HEK293 (cell line): Measurements from ENCODE around the gene TMEM135.

Experiments
- CTCF ChIA-PET: fragments of 350-600 bp; formaldehyde crosslinking; extraction: SDS; loops from one replicate; lab custom pipeline; 2021; ENCODE audit warnings: antibody characterized with exemption; lab: Yijun Ruan, JAX
- POLR2A ChIA-PET: fragments of 300-600 bp; formaldehyde crosslinking; extraction: SDS; loops from one replicate; lab custom pipeline; 2020; ENCODE audit warnings: antibody characterized with exemption, inconsistent platforms; lab: Yijun Ruan, JAX
- H3K27ac ChIP-seq: fragments of 200-500 bp; sonication (Bioruptor generic); 2 replicates; pipeline ENCODE4 v1.5.1; 2014; ENCODE audit warnings: low read depth, low read length, control low read depth, inconsistent platforms; ENCODE audit errors: extremely low read depth
- H3K36me3 ChIP-seq, 2 experiments: fragments of 200-500 bp in 1 of 2; sonication (Bioruptor generic) in 1 of 2; 1 replicate in 1 of 2; 2 replicates in 1 of 2; pipeline ENCODE4 v1.5.1; 2014 to 2017; ENCODE audit warnings: inconsistent platforms in 2 of 2, low read length in 2 of 2; ENCODE audit not compliant: control insufficient read depth in 2 of 2, insufficient read depth in 1 of 2
- H3K4me1 ChIP-seq: fragments of 200-500 bp; sonication (Bioruptor generic); 2 replicates; pipeline ENCODE4 v1.5.1; 2014; ENCODE audit warnings: mild to moderate bottlenecking, low read length, inconsistent platforms; ENCODE audit not compliant: control insufficient read depth, insufficient read depth
- H3K4me3 ChIP-seq: 2 replicates; pipeline ENCODE4 v1.5.1; 2011; ENCODE audit warnings: low read depth, mild to moderate bottlenecking, control low read depth, low read length, moderate library complexity
- H3K9me3 ChIP-seq: fragments of 200-500 bp; sonication (Bioruptor generic); 2 replicates; pipeline ENCODE4 v1.5.1; 2014; ENCODE audit warnings: low read depth, low read length, inconsistent platforms; ENCODE audit not compliant: control insufficient read depth, insufficient read depth
- HOXA7 ChIP-seq: sonication (generic); formaldehyde crosslinking; IDR thresholded peaks from 2 replicates; pipeline ENCODE4 v1.8.1; 2022; ENCODE audit warnings: missing genetic modification reagents, borderline replicate concordance
- KLF9 ChIP-seq: fragments of 450-650 bp; formaldehyde crosslinking; IDR thresholded peaks from 2 replicates; pipeline ENCODE4 v1.5.1; 2016; ENCODE audit warnings: missing biosample characterization, missing genetic modification characterization, low read depth
- PRDM1 ChIP-seq: fragments of 450-650 bp; formaldehyde crosslinking; IDR thresholded peaks from 2 replicates; pipeline ENCODE4; 2016; ENCODE audit warnings: missing biosample characterization, missing genetic modification characterization
- ZBTB48 ChIP-seq: fragments of 450-650 bp; formaldehyde crosslinking; IDR thresholded peaks from 2 replicates; pipeline ENCODE4 v1.5.1; 2016; ENCODE audit warnings: missing biosample characterization, missing genetic modification characterization
- ZNF16 ChIP-seq: fragments of 450-650 bp; formaldehyde crosslinking; IDR thresholded peaks from 2 replicates; pipeline ENCODE4 v1.5.1; 2016; ENCODE audit warnings: low read depth, missing biosample characterization, missing genetic modification characterization
- ZNF175 ChIP-seq: fragments of 450-650 bp; formaldehyde crosslinking; IDR thresholded peaks from 2 replicates; pipeline ENCODE4 v1.5.1; 2016; ENCODE audit warnings: missing biosample characterization, missing genetic modification characterization
- ZNF37A ChIP-seq: fragments of 450-650 bp; IDR thresholded peaks from 2 replicates; pipeline ENCODE4 v1.5.1; 2018; ENCODE audit warnings: missing biosample characterization, missing genetic modification characterization
- ZNF600 ChIP-seq: fragments of 450-650 bp; formaldehyde crosslinking; IDR thresholded peaks from 2 replicates; pipeline ENCODE4 v1.5.1; 2016; ENCODE audit warnings: missing biosample characterization, missing genetic modification characterization
- ZNF624 ChIP-seq: fragments of 450-650 bp; formaldehyde crosslinking; IDR thresholded peaks from 2 replicates; pipeline ENCODE4 v1.5.1; 2017; ENCODE audit warnings: missing biosample characterization, missing genetic modification characterization
- ZNF837 ChIP-seq: fragments of 450-650 bp; formaldehyde crosslinking; IDR thresholded peaks from 2 replicates; pipeline ENCODE4 v1.5.1; 2016; ENCODE audit warnings: missing biosample characterization, missing genetic modification characterization
- TF ChIP-seq, protein P1 (sequence below): fragments of 450-650 bp; formaldehyde crosslinking; IDR thresholded peaks from 2 replicates; pipeline ENCODE4 v1.5.1; 2016; ENCODE audit warnings: missing biosample characterization, missing genetic modification characterization, borderline replicate concordance
- TF ChIP-seq, protein P2 (sequence below): fragments of 450-650 bp; formaldehyde crosslinking; IDR thresholded peaks from 2 replicates; pipeline ENCODE4 v1.5.1; 2016; ENCODE audit warnings: missing biosample characterization, missing genetic modification characterization
- TF ChIP-seq, protein P3 (sequence below): fragments of 450-650 bp; IDR thresholded peaks from 2 replicates; pipeline ENCODE4 v1.5.1; 2018; ENCODE audit warnings: missing biosample characterization, mild to moderate bottlenecking, missing genetic modification characterization
- TF ChIP-seq, protein P4 (sequence below): fragments of 450-650 bp; formaldehyde crosslinking; IDR thresholded peaks from 2 replicates; pipeline ENCODE4 v1.5.1; 2017; ENCODE audit warnings: missing biosample characterization, missing genetic modification characterization
- TF ChIP-seq, protein P5 (sequence below): fragments of 450-650 bp; formaldehyde crosslinking; IDR thresholded peaks from 2 replicates; pipeline ENCODE4 v1.5.1; 2016; ENCODE audit warnings: missing biosample characterization, missing genetic modification characterization
- TF ChIP-seq, protein P6 (sequence below): fragments of 450-650 bp; IDR thresholded peaks from 2 replicates; pipeline ENCODE4 v1.5.1; 2018; ENCODE audit warnings: missing biosample characterization, missing genetic modification characterization
- TF ChIP-seq, protein P7 (sequence below): fragments of 450-650 bp; formaldehyde crosslinking; IDR thresholded peaks from 2 replicates; pipeline ENCODE4 v1.5.1; 2017; ENCODE audit warnings: missing biosample characterization, missing genetic modification characterization
- TF ChIP-seq, protein P8 (sequence below): fragments of 450-650 bp; formaldehyde crosslinking; IDR thresholded peaks from 2 replicates; pipeline ENCODE4 v1.5.1; 2017; ENCODE audit warnings: missing biosample characterization, missing genetic modification characterization

The TMEM135 gene

DNA sequence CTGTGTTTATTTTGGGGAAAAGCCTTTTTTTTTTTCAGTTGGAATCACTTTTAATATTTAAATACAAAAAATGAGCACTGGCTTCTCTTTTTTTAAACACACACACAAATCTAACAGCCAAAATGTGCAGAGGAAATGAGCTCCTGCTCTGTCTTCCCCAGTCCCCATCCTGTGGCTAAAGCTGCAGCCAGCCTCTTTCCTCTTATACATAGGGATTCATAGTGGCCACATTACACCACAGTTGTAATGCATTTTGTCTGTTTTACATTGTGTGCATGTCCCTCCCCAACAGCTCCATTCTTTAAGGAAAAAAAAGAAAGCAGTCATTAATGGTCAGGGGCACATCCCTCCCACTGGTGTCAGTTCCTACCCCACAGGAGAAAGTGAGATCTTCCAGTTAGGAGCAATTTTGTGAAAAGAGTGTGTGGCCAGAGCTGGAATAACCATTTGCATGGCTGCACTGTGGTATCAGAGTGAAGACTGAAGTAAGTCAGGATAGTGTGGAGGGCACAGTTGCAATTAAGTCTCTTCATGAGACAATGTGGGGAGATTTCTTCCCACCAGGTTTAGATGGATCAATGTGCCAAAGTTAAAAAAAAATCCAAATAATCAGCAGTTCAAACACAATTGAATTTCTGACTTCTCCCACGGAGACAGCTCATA, 220.6 kb downstream of the TMEM135 start:
- ChIA-PET POLR2A (no interaction called here), CTCF (no interaction called here)
- TF ChIP-seq, protein P1, sequence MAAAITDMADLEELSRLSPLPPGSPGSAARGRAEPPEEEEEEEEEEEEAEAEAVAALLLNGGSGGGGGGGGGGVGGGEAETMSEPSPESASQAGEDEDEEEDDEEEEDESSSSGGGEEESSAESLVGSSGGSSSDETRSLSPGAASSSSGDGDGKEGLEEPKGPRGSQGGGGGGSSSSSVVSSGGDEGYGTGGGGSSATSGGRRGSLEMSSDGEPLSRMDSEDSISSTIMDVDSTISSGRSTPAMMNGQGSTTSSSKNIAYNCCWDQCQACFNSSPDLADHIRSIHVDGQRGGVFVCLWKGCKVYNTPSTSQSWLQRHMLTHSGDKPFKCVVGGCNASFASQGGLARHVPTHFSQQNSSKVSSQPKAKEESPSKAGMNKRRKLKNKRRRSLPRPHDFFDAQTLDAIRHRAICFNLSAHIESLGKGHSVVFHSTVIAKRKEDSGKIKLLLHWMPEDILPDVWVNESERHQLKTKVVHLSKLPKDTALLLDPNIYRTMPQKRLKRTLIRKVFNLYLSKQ, result no peak
- TF ChIP-seq, protein P2, sequence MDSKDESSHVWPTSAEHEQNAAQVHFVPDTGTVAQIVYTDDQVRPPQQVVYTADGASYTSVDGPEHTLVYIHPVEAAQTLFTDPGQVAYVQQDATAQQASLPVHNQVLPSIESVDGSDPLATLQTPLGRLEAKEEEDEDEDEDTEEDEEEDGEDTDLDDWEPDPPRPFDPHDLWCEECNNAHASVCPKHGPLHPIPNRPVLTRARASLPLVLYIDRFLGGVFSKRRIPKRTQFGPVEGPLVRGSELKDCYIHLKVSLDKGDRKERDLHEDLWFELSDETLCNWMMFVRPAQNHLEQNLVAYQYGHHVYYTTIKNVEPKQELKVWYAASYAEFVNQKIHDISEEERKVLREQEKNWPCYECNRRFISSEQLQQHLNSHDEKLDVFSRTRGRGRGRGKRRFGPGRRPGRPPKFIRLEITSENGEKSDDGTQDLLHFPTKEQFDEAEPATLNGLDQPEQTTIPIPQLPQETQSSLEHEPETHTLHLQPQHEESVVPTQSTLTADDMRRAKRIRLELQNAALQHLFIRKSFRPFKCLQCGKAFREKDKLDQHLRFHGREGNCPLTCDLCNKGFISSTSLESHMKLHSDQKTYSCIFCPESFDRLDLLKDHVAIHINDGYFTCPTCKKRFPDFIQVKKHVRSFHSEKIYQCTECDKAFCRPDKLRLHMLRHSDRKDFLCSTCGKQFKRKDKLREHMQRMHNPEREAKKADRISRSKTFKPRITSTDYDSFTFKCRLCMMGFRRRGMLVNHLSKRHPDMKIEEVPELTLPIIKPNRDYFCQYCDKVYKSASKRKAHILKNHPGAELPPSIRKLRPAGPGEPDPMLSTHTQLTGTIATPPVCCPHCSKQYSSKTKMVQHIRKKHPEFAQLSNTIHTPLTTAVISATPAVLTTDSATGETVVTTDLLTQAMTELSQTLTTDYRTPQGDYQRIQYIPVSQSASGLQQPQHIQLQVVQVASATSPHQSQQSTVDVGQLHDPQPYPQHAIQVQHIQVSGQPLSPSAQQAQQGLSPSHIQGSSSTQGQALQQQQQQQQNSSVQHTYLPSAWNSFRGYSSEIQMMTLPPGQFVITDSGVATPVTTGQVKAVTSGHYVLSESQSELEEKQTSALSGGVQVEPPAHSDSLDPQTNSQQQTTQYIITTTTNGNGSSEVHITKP (tag by site-specific recombination), result no peak
- TF ChIP-seq, protein P3, sequence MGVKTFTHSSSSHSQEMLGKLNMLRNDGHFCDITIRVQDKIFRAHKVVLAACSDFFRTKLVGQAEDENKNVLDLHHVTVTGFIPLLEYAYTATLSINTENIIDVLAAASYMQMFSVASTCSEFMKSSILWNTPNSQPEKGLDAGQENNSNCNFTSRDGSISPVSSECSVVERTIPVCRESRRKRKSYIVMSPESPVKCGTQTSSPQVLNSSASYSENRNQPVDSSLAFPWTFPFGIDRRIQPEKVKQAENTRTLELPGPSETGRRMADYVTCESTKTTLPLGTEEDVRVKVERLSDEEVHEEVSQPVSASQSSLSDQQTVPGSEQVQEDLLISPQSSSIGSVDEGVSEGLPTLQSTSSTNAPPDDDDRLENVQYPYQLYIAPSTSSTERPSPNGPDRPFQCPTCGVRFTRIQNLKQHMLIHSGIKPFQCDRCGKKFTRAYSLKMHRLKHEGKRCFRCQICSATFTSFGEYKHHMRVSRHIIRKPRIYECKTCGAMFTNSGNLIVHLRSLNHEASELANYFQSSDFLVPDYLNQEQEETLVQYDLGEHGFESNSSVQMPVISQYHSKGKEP (tag by site-specific recombination), result no peak
- TF ChIP-seq PRDM1, result no peak
- no peak for TF ChIP-seq ZNF16 (tag by site-specific recombination)
- TF ChIP-seq, protein P4, sequence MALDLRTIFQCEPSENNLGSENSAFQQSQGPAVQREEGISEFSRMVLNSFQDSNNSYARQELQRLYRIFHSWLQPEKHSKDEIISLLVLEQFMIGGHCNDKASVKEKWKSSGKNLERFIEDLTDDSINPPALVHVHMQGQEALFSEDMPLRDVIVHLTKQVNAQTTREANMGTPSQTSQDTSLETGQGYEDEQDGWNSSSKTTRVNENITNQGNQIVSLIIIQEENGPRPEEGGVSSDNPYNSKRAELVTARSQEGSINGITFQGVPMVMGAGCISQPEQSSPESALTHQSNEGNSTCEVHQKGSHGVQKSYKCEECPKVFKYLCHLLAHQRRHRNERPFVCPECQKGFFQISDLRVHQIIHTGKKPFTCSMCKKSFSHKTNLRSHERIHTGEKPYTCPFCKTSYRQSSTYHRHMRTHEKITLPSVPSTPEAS (tag by site-specific recombination), result no peak
- TF ChIP-seq HOXA7 (CRISPR knock-in tag), result no peak
- TF ChIP-seq ZNF624, result no peak
- H3K27ac ChIP-seq, result no peak overlapping the region
- no peaks in the 10 kb centered on the region for H3K4me1 ChIP-seq
- H3K4me3 ChIP-seq, result no peak overlapping the region
- H3K9me3 ChIP-seq, result no peaks in the 10 kb centered on the region
- H3K36me3 ChIP-seq, result no peaks in the 10 kb centered on the region

DNA sequence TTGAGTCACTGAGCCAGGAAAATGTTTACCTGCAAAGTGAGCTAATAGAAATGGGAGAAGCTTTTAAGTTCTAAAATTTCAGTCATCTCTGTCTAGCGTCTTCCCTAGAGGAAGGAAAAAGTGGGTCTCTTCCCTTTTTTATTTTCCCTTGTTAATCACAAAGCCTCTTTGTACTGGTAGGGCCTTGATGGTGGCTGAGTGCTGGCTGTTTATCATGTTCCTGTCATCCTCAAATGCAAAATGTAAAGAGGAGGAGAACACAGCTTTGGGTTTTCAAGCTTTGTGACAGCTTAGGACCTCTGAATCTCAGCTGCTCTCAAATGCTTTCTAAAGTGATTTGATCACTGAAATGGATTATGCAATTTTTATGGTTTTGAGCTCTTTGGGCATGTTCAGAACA, 222.0 kb downstream of the TMEM135 start:
- Histone ChIP-seq H3K4me1 (no peaks in the 10 kb centered on the region), H3K9me3 (no peaks in the 10 kb centered on the region), H3K4me3 (no peak overlapping the region), H3K36me3 (no peaks in the 10 kb centered on the region), H3K27ac (no peak overlapping the region)
- ChIA-PET CTCF (interaction anchor here (0.9 kb wide), 1 partner anchor 31 kb away, joined by 3 read pairs; no protein-coding TSS in a partner anchor), POLR2A (no interaction called here)
- TF ChIP-seq ZNF837 (tag by site-specific recombination) (no peak), ZNF175 (no peak), KLF9 (tag by site-specific recombination) (no peak), ZNF37A (tag by site-specific recombination) (no peak), ZNF600 (tag by site-specific recombination) (no peak), ZBTB48 (no peak)
- TF ChIP-seq, protein P5, sequence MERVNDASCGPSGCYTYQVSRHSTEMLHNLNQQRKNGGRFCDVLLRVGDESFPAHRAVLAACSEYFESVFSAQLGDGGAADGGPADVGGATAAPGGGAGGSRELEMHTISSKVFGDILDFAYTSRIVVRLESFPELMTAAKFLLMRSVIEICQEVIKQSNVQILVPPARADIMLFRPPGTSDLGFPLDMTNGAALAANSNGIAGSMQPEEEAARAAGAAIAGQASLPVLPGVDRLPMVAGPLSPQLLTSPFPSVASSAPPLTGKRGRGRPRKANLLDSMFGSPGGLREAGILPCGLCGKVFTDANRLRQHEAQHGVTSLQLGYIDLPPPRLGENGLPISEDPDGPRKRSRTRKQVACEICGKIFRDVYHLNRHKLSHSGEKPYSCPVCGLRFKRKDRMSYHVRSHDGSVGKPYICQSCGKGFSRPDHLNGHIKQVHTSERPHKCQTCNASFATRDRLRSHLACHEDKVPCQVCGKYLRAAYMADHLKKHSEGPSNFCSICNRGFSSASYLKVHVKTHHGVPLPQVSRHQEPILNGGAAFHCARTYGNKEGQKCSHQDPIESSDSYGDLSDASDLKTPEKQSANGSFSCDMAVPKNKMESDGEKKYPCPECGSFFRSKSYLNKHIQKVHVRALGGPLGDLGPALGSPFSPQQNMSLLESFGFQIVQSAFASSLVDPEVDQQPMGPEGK (tag by site-specific recombination), result no peak
- TF ChIP-seq, protein P6, sequence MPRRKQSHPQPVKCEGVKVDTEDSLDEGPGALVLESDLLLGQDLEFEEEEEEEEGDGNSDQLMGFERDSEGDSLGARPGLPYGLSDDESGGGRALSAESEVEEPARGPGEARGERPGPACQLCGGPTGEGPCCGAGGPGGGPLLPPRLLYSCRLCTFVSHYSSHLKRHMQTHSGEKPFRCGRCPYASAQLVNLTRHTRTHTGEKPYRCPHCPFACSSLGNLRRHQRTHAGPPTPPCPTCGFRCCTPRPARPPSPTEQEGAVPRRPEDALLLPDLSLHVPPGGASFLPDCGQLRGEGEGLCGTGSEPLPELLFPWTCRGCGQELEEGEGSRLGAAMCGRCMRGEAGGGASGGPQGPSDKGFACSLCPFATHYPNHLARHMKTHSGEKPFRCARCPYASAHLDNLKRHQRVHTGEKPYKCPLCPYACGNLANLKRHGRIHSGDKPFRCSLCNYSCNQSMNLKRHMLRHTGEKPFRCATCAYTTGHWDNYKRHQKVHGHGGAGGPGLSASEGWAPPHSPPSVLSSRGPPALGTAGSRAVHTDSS (tag by site-specific recombination), result no peak
- TF ChIP-seq, protein P7, sequence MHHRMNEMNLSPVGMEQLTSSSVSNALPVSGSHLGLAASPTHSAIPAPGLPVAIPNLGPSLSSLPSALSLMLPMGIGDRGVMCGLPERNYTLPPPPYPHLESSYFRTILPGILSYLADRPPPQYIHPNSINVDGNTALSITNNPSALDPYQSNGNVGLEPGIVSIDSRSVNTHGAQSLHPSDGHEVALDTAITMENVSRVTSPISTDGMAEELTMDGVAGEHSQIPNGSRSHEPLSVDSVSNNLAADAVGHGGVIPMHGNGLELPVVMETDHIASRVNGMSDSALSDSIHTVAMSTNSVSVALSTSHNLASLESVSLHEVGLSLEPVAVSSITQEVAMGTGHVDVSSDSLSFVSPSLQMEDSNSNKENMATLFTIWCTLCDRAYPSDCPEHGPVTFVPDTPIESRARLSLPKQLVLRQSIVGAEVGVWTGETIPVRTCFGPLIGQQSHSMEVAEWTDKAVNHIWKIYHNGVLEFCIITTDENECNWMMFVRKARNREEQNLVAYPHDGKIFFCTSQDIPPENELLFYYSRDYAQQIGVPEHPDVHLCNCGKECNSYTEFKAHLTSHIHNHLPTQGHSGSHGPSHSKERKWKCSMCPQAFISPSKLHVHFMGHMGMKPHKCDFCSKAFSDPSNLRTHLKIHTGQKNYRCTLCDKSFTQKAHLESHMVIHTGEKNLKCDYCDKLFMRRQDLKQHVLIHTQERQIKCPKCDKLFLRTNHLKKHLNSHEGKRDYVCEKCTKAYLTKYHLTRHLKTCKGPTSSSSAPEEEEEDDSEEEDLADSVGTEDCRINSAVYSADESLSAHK (tag by site-specific recombination), result no peak
- TF ChIP-seq, protein P8, sequence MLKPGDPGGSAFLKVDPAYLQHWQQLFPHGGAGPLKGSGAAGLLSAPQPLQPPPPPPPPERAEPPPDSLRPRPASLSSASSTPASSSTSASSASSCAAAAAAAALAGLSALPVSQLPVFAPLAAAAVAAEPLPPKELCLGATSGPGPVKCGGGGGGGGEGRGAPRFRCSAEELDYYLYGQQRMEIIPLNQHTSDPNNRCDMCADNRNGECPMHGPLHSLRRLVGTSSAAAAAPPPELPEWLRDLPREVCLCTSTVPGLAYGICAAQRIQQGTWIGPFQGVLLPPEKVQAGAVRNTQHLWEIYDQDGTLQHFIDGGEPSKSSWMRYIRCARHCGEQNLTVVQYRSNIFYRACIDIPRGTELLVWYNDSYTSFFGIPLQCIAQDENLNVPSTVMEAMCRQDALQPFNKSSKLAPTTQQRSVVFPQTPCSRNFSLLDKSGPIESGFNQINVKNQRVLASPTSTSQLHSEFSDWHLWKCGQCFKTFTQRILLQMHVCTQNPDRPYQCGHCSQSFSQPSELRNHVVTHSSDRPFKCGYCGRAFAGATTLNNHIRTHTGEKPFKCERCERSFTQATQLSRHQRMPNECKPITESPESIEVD, result no peak
